ENCODE data around the gene EFHD1.
"Not testable (repeated sequence)": the region's sequence is repeated elsewhere in the genome, so short reads cannot be mapped to it uniquely, and the experiment has no call there.

The EFHD1 gene

GRCh38 chr2:232668805-232669444 lies 35.5 kb downstream of the EFHD1 start:
- peak overlapping the region; percentile 82 for H3K27ac ChIP-seq
- peak; percentile 77 for TF ChIP-seq CTCF (IDR thresholded peaks at IDR 0.05)
- no peak for TF ChIP-seq ZFX (IDR thresholded peaks at IDR 0.05; ENCODE audit: borderline replicate concordance)

GRCh38 chr2:232672588-232672987 lies 39.2 kb downstream of the EFHD1 start:
- peak overlapping the region; percentile 18 for H3K27ac ChIP-seq
- no peak for TF ChIP-seq ZFX (IDR thresholded peaks at IDR 0.05; ENCODE audit: borderline replicate concordance)
- TF ChIP-seq CTCF (IDR thresholded peaks at IDR 0.05): no peak

GRCh38 chr2:232674491-232674890 lies 41.1 kb downstream of the EFHD1 start:
- H3K27ac ChIP-seq: no peak overlapping the region
- TF ChIP-seq CTCF (IDR thresholded peaks at IDR 0.05) (no peak), ZFX (IDR thresholded peaks at IDR 0.05; ENCODE audit: borderline replicate concordance) (no peak)

GRCh38 chr2:232675381-232675780 lies 42.0 kb downstream of the EFHD1 start:
- no peak overlapping the region for H3K27ac ChIP-seq
- TF ChIP-seq CTCF (IDR thresholded peaks at IDR 0.05) (no peak), ZFX (IDR thresholded peaks at IDR 0.05; ENCODE audit: borderline replicate concordance) (no peak)

GRCh38 chr2:232680006-232680405 lies 46.6 kb downstream of the EFHD1 start:
- TF ChIP-seq CTCF (IDR thresholded peaks at IDR 0.05) (no peak), ZFX (IDR thresholded peaks at IDR 0.05; ENCODE audit: borderline replicate concordance) (no peak)
- H3K27ac ChIP-seq: no peak overlapping the region

- H3K27ac ChIP-seq: no peak overlapping the region
- TF ChIP-seq CTCF (IDR thresholded peaks at IDR 0.05): no peak
Measured at GRCh38 chr2:232681527-232681926, 48.1 kb downstream of the EFHD1 start.

- TF ChIP-seq CTCF (IDR thresholded peaks at IDR 0.05): no peak
- TF ChIP-seq ZFX (IDR thresholded peaks at IDR 0.05; ENCODE audit: borderline replicate concordance): no peak
- no peak overlapping the region for H3K27ac ChIP-seq
Measured at GRCh38 chr2:232683368-232683767, 50.0 kb downstream of the EFHD1 start.

- H3K27ac ChIP-seq: not testable (repeated sequence)
Measured at GRCh38 chr2:232685391-232685790, 52.0 kb downstream of the EFHD1 start.
